ENCODE data around the gene RFFL. TPM values are rescaled to one million over a fixed set of nuclear protein-coding genes. Genes with fewer than 3 reads are reported as not detected.
A peak's percentile ranks its signal among the peaks of the same experiment; 100 is the strongest.

RFFL gene
- total RNA-seq, 2 donors from 2014 or later, result 33.8 to 56.6 TPM

DNA sequence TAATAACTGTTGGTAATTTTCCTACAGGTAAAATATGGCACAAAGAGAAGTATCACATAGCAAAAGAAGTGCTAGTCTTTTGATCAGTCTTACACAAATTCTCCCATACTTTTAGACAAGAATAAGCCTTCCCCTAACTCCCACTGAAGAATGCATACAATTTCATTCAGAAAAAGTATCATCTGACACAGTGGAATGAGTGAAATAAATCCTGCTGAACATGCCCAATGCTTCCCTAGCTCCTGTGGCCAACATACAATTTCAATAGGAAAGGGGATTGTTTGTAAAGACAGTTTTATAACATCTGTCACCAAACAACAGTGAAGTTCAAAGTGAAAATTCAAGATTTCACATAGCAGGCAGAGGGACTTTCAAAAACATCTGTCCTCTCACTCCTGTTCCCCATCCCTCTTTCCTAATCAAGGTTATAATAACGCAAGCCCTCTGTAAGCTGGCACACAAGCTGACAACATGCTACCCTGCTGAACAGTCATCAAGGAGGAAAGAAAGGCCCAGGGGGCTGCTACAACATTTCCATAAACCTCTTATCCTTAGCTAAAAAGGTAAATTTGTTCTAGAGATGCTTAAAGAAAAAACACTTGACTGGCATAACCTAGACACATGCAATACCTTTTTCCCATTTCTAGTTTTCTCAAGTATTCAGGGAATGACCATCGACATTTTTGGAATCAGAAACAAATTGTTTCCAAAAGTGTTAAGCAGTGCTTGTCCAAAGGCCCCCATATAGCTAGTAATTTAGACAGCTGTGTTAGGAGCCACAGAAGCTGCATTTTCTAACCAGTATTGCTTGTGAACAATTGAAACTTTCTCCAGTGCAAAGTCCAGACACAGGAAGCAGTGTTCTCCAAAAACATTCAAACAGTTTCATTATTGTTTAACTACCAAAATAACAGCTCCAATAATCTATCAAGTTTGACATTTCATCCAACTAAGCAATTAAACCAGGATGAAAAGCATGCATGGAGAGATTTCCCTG lies 11.5 kb upstream of the RFFL start:
- no peak overlapping the region for H3K9ac ChIP-seq (ENCODE audit: extremely low read depth, low read length, poor library complexity, severe bottlenecking)
- DNase-seq, result no peak
- peak overlapping the region; percentile 66 for H3K27ac Mint-ChIP-seq
- no peaks in the 10 kb centered on the region for H3K9me3 ChIP-seq (ENCODE audit: control insufficient read depth, low read length)
- peak overlapping the region; percentile 49 for H3K27ac ChIP-seq (ENCODE audit: low read depth, low read length)
- no peaks in the 10 kb centered on the region for H3K27me3 Mint-ChIP-seq (ENCODE audit: insufficient read depth)
- peaks cover 42% of the 10 kb centered on the region for H3K4me1 Mint-ChIP-seq
- H3K4me3 ChIP-seq (ENCODE audit: low read length), result no peak overlapping the region
- H3K9me3 Mint-ChIP-seq, result no peaks in the 10 kb centered on the region
- H3K36me3 Mint-ChIP-seq (ENCODE audit: low read depth), result peaks cover 11% of the 10 kb centered on the region
- H3K4me1 ChIP-seq (ENCODE audit: control insufficient read depth, insufficient read depth, low read length), result peaks cover 19% of the 10 kb centered on the region
- H3K36me3 ChIP-seq (ENCODE audit: control insufficient read depth, insufficient read depth, low read length), result no peaks in the 10 kb centered on the region
- no peaks in the 10 kb centered on the region for H3K27me3 ChIP-seq (ENCODE audit: control insufficient read depth, insufficient read depth, low read length, poor library complexity, severe bottlenecking)
- 67 to 94% methylated on average over 1 to 2 of the region's 2 CpGs for WGBS, 2 experiments (ENCODE audit: insufficient coverage in 1 of 2, insufficient read length in 1 of 2)
- TF ChIP-seq, protein P1, sequence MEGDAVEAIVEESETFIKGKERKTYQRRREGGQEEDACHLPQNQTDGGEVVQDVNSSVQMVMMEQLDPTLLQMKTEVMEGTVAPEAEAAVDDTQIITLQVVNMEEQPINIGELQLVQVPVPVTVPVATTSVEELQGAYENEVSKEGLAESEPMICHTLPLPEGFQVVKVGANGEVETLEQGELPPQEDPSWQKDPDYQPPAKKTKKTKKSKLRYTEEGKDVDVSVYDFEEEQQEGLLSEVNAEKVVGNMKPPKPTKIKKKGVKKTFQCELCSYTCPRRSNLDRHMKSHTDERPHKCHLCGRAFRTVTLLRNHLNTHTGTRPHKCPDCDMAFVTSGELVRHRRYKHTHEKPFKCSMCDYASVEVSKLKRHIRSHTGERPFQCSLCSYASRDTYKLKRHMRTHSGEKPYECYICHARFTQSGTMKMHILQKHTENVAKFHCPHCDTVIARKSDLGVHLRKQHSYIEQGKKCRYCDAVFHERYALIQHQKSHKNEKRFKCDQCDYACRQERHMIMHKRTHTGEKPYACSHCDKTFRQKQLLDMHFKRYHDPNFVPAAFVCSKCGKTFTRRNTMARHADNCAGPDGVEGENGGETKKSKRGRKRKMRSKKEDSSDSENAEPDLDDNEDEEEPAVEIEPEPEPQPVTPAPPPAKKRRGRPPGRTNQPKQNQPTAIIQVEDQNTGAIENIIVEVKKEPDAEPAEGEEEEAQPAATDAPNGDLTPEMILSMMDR (conservative IDR thresholded peaks at IDR 0.05), result no peak
- H3K4me3 Mint-ChIP-seq, result no peak overlapping the region

- no peaks in the 10 kb centered on the region for H3K27me3 Mint-ChIP-seq (ENCODE audit: insufficient read depth)
- H3K4me3 ChIP-seq (ENCODE audit: low read length), result no peak overlapping the region
- H3K27ac ChIP-seq (ENCODE audit: low read depth, low read length), result no peak overlapping the region
- DNase-seq, result no peak
- TF ChIP-seq, protein P1 (conservative IDR thresholded peaks at IDR 0.05), result no peak
- H3K36me3 ChIP-seq (ENCODE audit: control insufficient read depth, insufficient read depth, low read length), result no peaks in the 10 kb centered on the region
- H3K36me3 Mint-ChIP-seq (ENCODE audit: low read depth), result peaks cover 11% of the 10 kb centered on the region
- no peaks in the 10 kb centered on the region for H3K9me3 ChIP-seq (ENCODE audit: control insufficient read depth, low read length)
- H3K4me3 Mint-ChIP-seq, result no peak overlapping the region
- no peak overlapping the region for H3K27ac Mint-ChIP-seq
- no peaks in the 10 kb centered on the region for H3K9me3 Mint-ChIP-seq
- 89 to 94% methylated on average over 3 to 5 of the region's 5 CpGs for WGBS, 2 experiments (ENCODE audit: insufficient coverage in 1 of 2, insufficient read length in 1 of 2)
- H3K27me3 ChIP-seq (ENCODE audit: control insufficient read depth, insufficient read depth, low read length, poor library complexity, severe bottlenecking), result no peaks in the 10 kb centered on the region
- no peak overlapping the region for H3K9ac ChIP-seq (ENCODE audit: extremely low read depth, low read length, poor library complexity, severe bottlenecking)
- H3K4me1 Mint-ChIP-seq, result peaks cover 43% of the 10 kb centered on the region
- peaks cover 23% of the 10 kb centered on the region for H3K4me1 ChIP-seq (ENCODE audit: control insufficient read depth, insufficient read depth, low read length)
These were observed 10.6 kb upstream of the RFFL start for GRCh38 chr17:35073991-35074627.

- Histone ChIP-seq H3K27ac (ENCODE audit: low read depth, low read length) (no peak overlapping the region), H3K27me3 (ENCODE audit: control insufficient read depth, insufficient read depth, low read length, poor library complexity, severe bottlenecking) (no peaks in the 10 kb centered on the region), H3K9ac (ENCODE audit: extremely low read depth, low read length, poor library complexity, severe bottlenecking) (no peak overlapping the region), H3K36me3 (ENCODE audit: control insufficient read depth, insufficient read depth, low read length) (no peaks in the 10 kb centered on the region), H3K9me3 (ENCODE audit: control insufficient read depth, low read length) (no peaks in the 10 kb centered on the region), H3K4me3 (ENCODE audit: low read length) (no peak overlapping the region), H3K4me1 (ENCODE audit: control insufficient read depth, insufficient read depth, low read length) (peaks cover 23% of the 10 kb centered on the region)
- Mint-ChIP-seq H3K4me1 (peaks cover 50% of the 10 kb centered on the region), H3K4me3 (no peak overlapping the region), H3K36me3 (ENCODE audit: low read depth) (peaks cover 11% of the 10 kb centered on the region), H3K27ac (no peak overlapping the region), H3K27me3 (ENCODE audit: insufficient read depth) (no peaks in the 10 kb centered on the region), H3K9me3 (no peaks in the 10 kb centered on the region)
- WGBS, 2 experiments (ENCODE audit: insufficient coverage in 1 of 2, insufficient read length in 1 of 2), result 94 to 100% methylated on average over 1 to 3 of the region's 3 CpGs
- no peak for DNase-seq
- TF ChIP-seq, protein P1 (conservative IDR thresholded peaks at IDR 0.05), result no peak
These were observed 9.8 kb upstream of the RFFL start for GRCh38 chr17:35073183-35073790.
